ENCODE measurements around the gene TCEANC. TPM values are rescaled to one million over a fixed set of nuclear protein-coding genes. Genes with fewer than 3 reads are reported as not detected.

TCEANC gene
- total RNA-seq, 1 experiment from 2014 or later: 0.92 TPM

GRCh38 chrX:13693341-13693961, 40.5 kb downstream of the TCEANC start:
- Histone ChIP-seq H3K4me1 (ENCODE audit: control insufficient read depth, insufficient read depth, low read length) (peaks cover 3% of the 10 kb centered on the region), H3K27ac (ENCODE audit: low read length) (no peak overlapping the region)
- intact Hi-C loops (cut with micrococcal nuclease; ENCODE audit: unreplicated experiment): no loop called here

GRCh38 chrX:13694359-13694758, 41.4 kb downstream of the TCEANC start:
- Histone ChIP-seq H3K27ac (ENCODE audit: low read length) (no peak overlapping the region), H3K4me1 (ENCODE audit: control insufficient read depth, insufficient read depth, low read length) (peaks cover 3% of the 10 kb centered on the region), H3K4me3 (ENCODE audit: low read depth in 2 of 2, low read length in 2 of 2) (no peak overlapping the region), H3K27me3 (ENCODE audit: control insufficient read depth, insufficient read depth, low read length) (no peaks in the 10 kb centered on the region), H3K36me3 (ENCODE audit: control insufficient read depth, insufficient read depth, low read length) (no peaks in the 10 kb centered on the region), H3K9me3 (ENCODE audit: control insufficient read depth, insufficient read depth, low read depth, low read length) (no peaks in the 10 kb centered on the region)
- DNase-seq (ENCODE audit: low read depth, low spot score): no peak
- no peak for TF ChIP-seq POLR2AphosphoS5 (IDR thresholded peaks at IDR 0.05; ENCODE audit: low read depth, low read length)
- no peak for TF ChIP-seq SIN3A (IDR thresholded peaks at IDR 0.05; ENCODE audit: borderline replicate concordance, insufficient read depth, low read depth, low read length)
- TF ChIP-seq CTCF (IDR thresholded peaks at IDR 0.05): no peak
- TF ChIP-seq TCF7L2 (IDR thresholded peaks at IDR 0.05; ENCODE audit: low read depth, low read length): no peak
- TF ChIP-seq REST (IDR thresholded peaks at IDR 0.05; ENCODE audit: insufficient read depth in 1 of 2, low read depth in 2 of 2, low read length in 1 of 2): no peak
- ChIA-PET POLR2A (no interaction called here), CTCF (no interaction called here)
- intact Hi-C loops (cut with micrococcal nuclease; ENCODE audit: unreplicated experiment) (no loop called here), in situ Hi-C loops (cut with HindIII; ENCODE audit: low pct_unique_long_range_greater_than_20kb, low sequenced_read_pairs) (no loop called here)
- no TSS peak for BruUV-seq (replicated peaks)
- ATAC-seq: no peak

More at GRCh38 chrX:13693341-13693961, 40.5 kb downstream of the TCEANC start:
- ChIA-PET POLR2A (no interaction called here), CTCF (no interaction called here)
- H3K36me3 ChIP-seq (ENCODE audit: control insufficient read depth, insufficient read depth, low read length): no peaks in the 10 kb centered on the region
- TF ChIP-seq SIN3A (IDR thresholded peaks at IDR 0.05; ENCODE audit: borderline replicate concordance, insufficient read depth, low read depth, low read length) (no peak), POLR2AphosphoS5 (IDR thresholded peaks at IDR 0.05; ENCODE audit: low read depth, low read length) (no peak), REST (IDR thresholded peaks at IDR 0.05; ENCODE audit: insufficient read depth in 1 of 2, low read depth in 2 of 2, low read length in 1 of 2) (no peak), TCF7L2 (IDR thresholded peaks at IDR 0.05; ENCODE audit: low read depth, low read length) (no peak)
- no peak for ATAC-seq
- H3K27me3 ChIP-seq (ENCODE audit: control insufficient read depth, insufficient read depth, low read length): no peaks in the 10 kb centered on the region
- BruUV-seq (replicated peaks): no TSS peak
- DNase-seq (ENCODE audit: low read depth, low spot score): no peak
- no peak overlapping the region for H3K4me3 ChIP-seq (ENCODE audit: low read depth in 2 of 2, low read length in 2 of 2)
- in situ Hi-C loops (cut with HindIII; ENCODE audit: low pct_unique_long_range_greater_than_20kb, low sequenced_read_pairs): no loop called here
- no peaks in the 10 kb centered on the region for H3K9me3 ChIP-seq (ENCODE audit: control insufficient read depth, insufficient read depth, low read depth, low read length)
